TTC549 (cell line): ENCODE measurements around the gene UBALD1.
A peak's percentile ranks its signal among the peaks of the same experiment; 100 is the strongest.

Experiments used
- FAIRE-seq: peaks from 2 replicates; lab custom pipeline; 2012; peaks lifted over from hg19 to GRCh38; lab: Jason Lieb, UNC

The UBALD1 gene

GRCh38 chr16:4646773-4647643 lies 32.3 kb upstream of the UBALD1 start:
- FAIRE-seq = no peak

- no peak for FAIRE-seq
Measured at GRCh38 chr16:4641895-4642294, 27.2 kb upstream of the UBALD1 start.

DNA sequence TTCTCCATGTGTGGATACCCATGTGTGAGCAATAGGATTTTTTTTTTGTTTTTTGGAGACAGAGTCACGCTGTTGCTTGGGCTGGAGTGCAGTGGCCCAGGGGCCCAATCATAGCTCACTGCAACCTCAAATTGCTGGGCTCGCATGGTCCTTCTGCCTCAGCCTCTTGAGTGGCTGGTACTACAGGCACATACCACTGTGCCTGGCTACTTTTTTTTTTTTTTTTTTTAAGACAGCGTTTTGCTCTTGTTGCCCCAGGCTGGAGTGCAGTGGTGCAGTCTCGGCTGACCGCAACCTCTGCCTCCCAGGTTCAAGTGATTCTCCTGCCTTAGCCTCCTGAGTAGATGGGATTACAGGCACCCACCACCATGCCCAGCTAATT lies 26.6 kb upstream of the UBALD1 start:
- no peak for FAIRE-seq

DNA sequence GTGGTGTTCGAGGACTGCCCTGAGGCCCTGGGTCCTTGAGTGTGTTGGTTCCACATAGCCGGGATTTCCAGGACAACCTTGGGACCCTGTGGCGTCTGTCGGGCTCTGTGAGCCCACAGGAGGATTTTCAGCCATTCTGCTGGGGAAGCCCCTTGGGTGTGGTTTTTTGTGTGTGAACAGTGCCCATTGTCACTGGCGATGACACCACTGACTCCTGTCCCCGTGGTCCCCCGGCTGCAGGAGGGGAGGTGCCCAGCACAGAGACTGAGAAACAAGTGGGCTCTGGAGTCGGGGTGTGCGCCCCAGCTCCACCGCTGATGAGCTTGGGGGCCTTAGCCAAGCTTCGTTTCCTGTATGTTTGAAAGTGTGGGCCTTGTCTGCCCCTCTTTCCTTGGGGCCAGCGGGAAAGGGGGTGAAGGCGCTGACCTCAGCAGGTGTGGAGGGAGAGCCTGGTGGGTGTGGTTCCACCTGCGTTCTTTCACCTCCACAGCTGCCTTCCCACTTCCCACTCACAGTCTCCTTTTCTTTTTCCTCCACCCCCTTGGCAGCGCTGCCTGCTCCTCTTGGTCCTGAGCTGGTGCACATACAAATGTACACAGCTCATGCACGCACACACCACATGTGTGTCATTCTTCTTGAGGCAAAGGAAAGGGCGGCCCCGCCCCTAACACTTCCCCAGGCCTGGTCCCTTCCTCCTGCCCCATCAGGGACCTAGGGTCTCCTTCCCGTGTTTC lies 26.1 kb upstream of the UBALD1 start:
- FAIRE-seq = no peak

- no peak for FAIRE-seq
Measured at GRCh38 chr16:4639899-4640509, 25.3 kb upstream of the UBALD1 start.

GRCh38 chr16:4637501-4638166 lies 22.9 kb upstream of the UBALD1 start:
- FAIRE-seq = no peak

GRCh38 chr16:4636196-4636595 lies 21.5 kb upstream of the UBALD1 start:
- no peak for FAIRE-seq

GRCh38 chr16:4634768-4635167 lies 20.1 kb upstream of the UBALD1 start:
- FAIRE-seq = no peak

GRCh38 chr16:4633910-4634635 lies 19.4 kb upstream of the UBALD1 start:
- FAIRE-seq = no peak

- no peak for FAIRE-seq
Measured at GRCh38 chr16:4631444-4631843, 16.8 kb upstream of the UBALD1 start.

DNA sequence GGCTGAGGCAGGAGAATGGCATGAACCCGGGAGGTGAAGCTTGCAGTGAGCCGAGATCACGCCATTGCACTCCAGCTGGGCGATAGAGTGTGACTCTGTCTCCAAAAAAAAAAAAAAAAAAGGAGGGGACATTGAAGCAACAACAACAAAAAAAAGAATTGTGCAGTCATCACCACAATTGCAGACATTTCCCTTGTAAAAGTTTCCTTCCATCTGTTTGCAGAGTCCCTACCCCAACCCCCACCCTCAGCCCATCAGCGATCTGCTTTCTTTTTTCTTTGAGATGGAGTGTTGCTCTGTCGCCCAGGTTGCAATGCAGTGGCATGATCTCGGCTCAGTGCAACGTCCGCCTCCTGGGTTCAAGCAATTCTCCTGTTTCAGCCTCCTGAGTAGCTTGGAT lies 13.6 kb upstream of the UBALD1 start:
- no peak for FAIRE-seq

DNA sequence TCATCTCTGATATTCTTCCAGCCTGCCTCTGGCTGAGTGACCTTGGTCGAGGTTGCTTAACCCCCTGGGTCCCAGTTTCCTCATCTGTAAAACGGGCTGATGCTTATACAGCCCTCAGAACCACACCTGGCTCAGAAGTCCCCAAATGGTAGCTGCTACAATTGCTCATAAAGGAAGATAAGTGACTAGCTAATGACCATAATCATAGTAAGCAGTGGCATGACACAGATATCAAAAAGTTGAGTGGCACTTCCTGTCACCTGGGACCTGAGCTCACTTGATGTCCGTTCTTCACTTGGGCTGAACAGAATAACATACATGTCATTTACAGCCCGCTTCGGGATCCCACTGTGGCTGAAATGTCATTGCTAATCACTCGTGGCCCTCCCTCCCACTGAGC lies 11.7 kb upstream of the UBALD1 start:
- no peak for FAIRE-seq

GRCh38 chr16:4625560-4626159 lies 11.0 kb upstream of the UBALD1 start:
- no peak for FAIRE-seq

DNA sequence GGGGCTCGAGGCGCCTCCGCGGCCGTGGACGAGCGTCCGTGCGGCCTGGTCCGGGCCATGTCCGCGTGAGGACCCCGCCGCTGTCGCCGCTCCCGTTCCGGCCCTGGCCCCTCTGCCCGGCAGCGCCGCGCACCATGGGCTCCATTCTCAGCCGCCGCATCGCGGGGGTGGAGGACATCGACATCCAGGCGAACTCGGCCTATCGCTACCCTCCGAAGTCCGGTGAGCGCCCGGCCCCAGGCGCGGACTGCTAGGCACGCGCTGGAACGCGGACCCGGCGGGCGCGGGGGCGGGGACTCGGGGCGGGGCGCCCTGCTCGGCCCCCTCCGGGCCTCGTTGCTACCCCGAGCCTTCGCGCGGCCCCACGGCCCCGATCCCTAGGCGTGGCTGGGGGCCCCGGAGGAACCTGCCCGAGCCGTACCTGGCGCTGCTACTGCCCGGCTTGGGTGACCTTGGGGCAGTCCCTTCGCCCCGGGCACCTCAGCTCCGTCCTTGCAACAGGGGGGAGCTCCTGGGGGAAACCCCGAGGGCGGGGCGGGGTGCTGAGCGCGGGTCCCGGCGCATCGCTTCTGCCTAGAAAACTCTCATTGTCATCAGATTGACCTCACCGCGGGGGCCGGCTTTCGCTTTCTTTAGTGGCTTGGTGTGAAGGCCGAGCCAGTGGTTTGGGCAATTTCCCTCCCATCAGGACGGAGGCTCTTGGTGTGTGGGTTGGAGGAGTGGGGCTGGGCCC lies 10.3 kb upstream of the UBALD1 start:
- no peak for FAIRE-seq

DNA sequence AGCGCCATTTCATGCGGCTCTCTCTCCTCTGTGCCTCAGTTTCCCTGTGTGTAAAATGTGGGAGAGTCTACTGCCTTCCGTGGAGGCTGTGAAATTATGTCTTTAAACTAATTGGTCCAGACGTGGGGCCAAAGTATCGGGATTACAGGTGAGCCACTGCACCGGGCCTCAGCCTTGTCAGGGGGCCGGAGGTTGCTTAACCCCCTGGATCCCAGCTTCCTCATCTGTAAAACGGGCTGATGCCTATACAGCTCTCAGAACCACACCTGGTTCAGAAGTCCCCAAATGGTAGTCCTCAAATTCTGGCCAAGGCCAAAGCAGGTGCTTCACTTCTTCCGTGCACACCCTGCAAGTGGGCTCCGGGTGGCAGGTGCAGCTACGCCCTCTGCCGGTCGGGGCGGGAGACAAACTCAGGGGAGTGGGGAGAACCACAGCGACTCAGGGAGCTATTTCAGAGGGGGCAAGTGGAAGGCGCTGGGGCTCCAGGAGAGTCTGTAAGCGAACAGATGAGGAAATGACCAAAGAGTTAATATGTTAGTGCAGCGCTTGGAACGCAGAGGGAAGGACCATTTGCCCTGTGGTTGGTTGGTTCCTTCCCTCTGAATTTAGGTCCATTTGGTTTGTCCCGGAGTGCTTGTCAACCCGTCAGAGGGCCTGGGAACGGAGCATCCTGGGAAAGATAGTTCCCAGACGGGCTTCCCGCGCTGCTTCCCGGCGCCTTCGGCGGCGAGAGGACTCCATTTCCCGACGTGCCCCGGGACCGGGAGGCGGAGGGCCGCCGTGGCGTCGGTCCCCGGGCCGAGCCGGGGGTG lies 9.5 kb upstream of the UBALD1 start, which contains the start of gene MGRN1:
TSS of gene MGRN1 (plus strand) at position 812 of the 812 bp plus-strand sequence. CDS start 135 bp downstream, outside the sequence.
- peak; percentile 13 for FAIRE-seq

GRCh38 chr16:4623593-4623992 lies 8.9 kb upstream of the UBALD1 start:
- FAIRE-seq = no peak

DNA sequence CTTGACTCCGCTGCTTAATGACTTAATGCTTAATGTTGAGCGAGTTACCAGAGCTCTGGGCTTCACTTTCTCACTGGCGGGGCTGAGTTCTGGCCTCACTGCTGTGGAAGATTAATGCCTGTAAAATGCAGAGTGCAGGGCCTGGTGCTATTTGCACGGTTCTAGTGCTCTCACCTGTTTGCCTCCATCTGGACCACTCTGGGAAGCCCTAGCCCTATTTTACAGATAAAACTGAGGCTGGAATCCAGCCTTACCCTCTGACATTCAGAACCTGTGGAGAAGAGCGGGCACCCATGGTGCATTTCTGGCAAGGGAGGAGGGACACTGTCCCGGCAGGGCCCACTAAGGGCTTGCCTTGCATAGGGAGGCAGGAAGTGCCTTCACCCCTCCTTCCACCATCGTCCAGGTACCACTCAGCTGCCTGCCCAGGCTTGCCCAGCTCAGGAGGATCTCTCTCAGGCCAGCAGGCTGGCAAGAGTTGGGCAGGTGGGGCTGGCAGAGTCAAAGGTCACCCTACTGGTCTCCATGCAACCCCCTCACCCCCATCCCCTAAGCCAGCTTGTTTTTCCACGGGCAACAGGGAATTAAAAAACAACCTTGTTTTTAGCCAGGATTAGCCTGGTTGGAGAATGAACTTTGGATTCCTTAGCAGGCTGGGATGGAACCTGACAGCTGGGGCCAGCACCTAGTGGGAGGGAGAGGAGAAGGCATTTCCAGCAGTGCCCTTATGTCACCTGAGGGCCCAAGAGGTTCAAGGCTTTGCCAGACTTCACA lies 4.1 kb upstream of the UBALD1 start:
- FAIRE-seq = no peak

GRCh38 chr16:4617880-4618279 lies 3.2 kb upstream of the UBALD1 start:
- FAIRE-seq = no peak
